GM15510 (cell line): ENCODE results near the gene COX7B2.

ENCODE experiments used
- POLR2A ChIP-seq: IDR thresholded peaks from 3 replicates; pipeline ENCODE4 v1.6.1; 2011; ENCODE audit warnings: borderline replicate concordance; ENCODE audit not compliant: insufficient read length; ENCODE audit errors: extremely low read depth

Gene COX7B2

GRCh38 chr4:46819095-46819494 lies 90.0 kb downstream of the COX7B2 start:
- TF ChIP-seq POLR2A: no peak

GRCh38 chr4:46818604-46819003 lies 90.4 kb downstream of the COX7B2 start:
- TF ChIP-seq POLR2A: no peak

- TF ChIP-seq POLR2A: no peak
These were observed 91.2 kb downstream of the COX7B2 start for GRCh38 chr4:46817806-46818205.

- TF ChIP-seq POLR2A: no peak
These were observed 104.1 kb downstream of the COX7B2 start for GRCh38 chr4:46804781-46805413.

- no peak for TF ChIP-seq POLR2A
These were observed 116.0 kb downstream of the COX7B2 start for GRCh38 chr4:46793036-46793435.

- no peak for TF ChIP-seq POLR2A
These were observed 127.5 kb downstream of the COX7B2 start for GRCh38 chr4:46781434-46782092.

- no peak for TF ChIP-seq POLR2A
These were observed 143.6 kb downstream of the COX7B2 start for GRCh38 chr4:46765465-46765864.

GRCh38 chr4:46730075-46730474 lies 179.0 kb downstream of the COX7B2 start:
- TF ChIP-seq POLR2A: no peak

GRCh38 chr4:46720055-46720454 lies 189.0 kb downstream of the COX7B2 start:
- TF ChIP-seq POLR2A: no peak

GRCh38 chr4:46717950-46718349 lies 191.1 kb downstream of the COX7B2 start:
- TF ChIP-seq POLR2A: no peak

- TF ChIP-seq POLR2A: no peak
These were observed 193.6 kb downstream of the COX7B2 start for GRCh38 chr4:46715468-46715867.

GRCh38 chr4:46698891-46699290 lies 210.2 kb downstream of the COX7B2 start:
- TF ChIP-seq POLR2A: no peak
